Caco-2 (cell line): ENCODE measurements around the gene CACNB2. TPM values are rescaled to one million over a fixed set of nuclear protein-coding genes. Genes with fewer than 3 reads are reported as not detected.

Source experiments
- BruUV-seq: library from RNA; stranded (reverse); fragments of 400-500 nt; replicated peaks from 2 replicates; lab custom pipeline; 2021; lab: Mats Ljungman, UMichigan
- CTCF ChIA-PET: fragments of 300-600 bp; sonication (Branson Sonifier 250); formaldehyde crosslinking; loops from one replicate; lab custom pipeline; 2022; ENCODE audit warnings: antibody characterized with exemption; lab: Charles Lee
- POLR2A ChIA-PET: fragments of 300-600 bp; sonication (Branson Sonifier 250); formaldehyde crosslinking; loops from one replicate; lab custom pipeline; 2022; ENCODE audit warnings: antibody characterized with exemption; lab: Charles Lee
- DNase-seq, 2 experiments: peaks; one replicate each; pipeline versions ENCODE4 v3.0.0 to v3.0.0-alpha.2; 2020 to 2022
- H3K27me3 ChIP-seq: replicated peaks from 2 replicates; pipeline ENCODE4 v1.6.0; 2011; ENCODE audit warnings: low read length; ENCODE audit not compliant: control insufficient read depth, insufficient read depth
- H3K36me3 ChIP-seq: 2 replicates; pipeline ENCODE4 v1.5.1; 2011; ENCODE audit warnings: low read length; ENCODE audit not compliant: control insufficient read depth, insufficient read depth
- H3K4me1 ChIP-seq: fragments of 250-450 bp; sonication (Bioruptor Pico); 2 replicates; pipeline ENCODE4 v1.5.1; 2020; ENCODE audit warnings: mild to moderate bottlenecking
- H3K4me3 ChIP-seq: 2 replicates; pipeline ENCODE4 v1.5.1; 2011; ENCODE audit warnings: low read depth, mild to moderate bottlenecking, control low read depth, low read length
- H3K9me3 ChIP-seq: fragments of 250-450 bp; sonication (Bioruptor Pico); 2 replicates; pipeline ENCODE4 v1.5.1; 2020; ENCODE audit warnings: mild to moderate bottlenecking, moderate library complexity
- H3K27ac Mint-ChIP-seq: one replicate; pipeline ENCODE4 v1.8.0; 2022; ENCODE audit warnings: mixed read lengths; ENCODE audit not compliant: unreplicated experiment
- H3K27me3 Mint-ChIP-seq: one replicate; pipeline ENCODE4 v1.8.0; 2022; ENCODE audit warnings: mixed read lengths; ENCODE audit not compliant: insufficient read depth, unreplicated experiment
- H3K36me3 Mint-ChIP-seq: one replicate; pipeline ENCODE4 v1.8.0; 2022; ENCODE audit warnings: mild to moderate bottlenecking, mixed read lengths; ENCODE audit not compliant: insufficient read depth, unreplicated experiment
- H3K4me1 Mint-ChIP-seq: one replicate; pipeline ENCODE4 v1.8.0; 2022; ENCODE audit warnings: low read depth, mixed read lengths; ENCODE audit not compliant: unreplicated experiment
- H3K4me3 Mint-ChIP-seq: one replicate; pipeline ENCODE4 v1.8.0; 2022; ENCODE audit warnings: mild to moderate bottlenecking, moderate library complexity, mixed read lengths; ENCODE audit not compliant: unreplicated experiment
- H3K9me3 Mint-ChIP-seq: one replicate; pipeline ENCODE4 v1.8.0; 2022; ENCODE audit warnings: mixed read lengths; ENCODE audit not compliant: unreplicated experiment
- intact Hi-C: fragments of 100-400 bp; cut with micrococcal nuclease; formaldehyde crosslinking; loops from one replicate; pipeline ENCODE4 v1.10.0; 2022; ENCODE audit not compliant: unreplicated experiment
- total RNA-seq: library from RNA; stranded (reverse); gene quantifications from 2 replicates; pipeline ENCODE4 v1.2.3, GENCODE V29; 2022
- TF ChIP-seq, protein P1 (sequence below), 2 experiments: fragments of 200-600 bp in 1 of 2; IDR thresholded peaks; 1 replicate in 1 of 2; 2 replicates in 1 of 2; pipeline versions ENCODE4 v1.5.1 to v1.8.0; 2011 to 2022; ENCODE audit warnings: antibody characterized with exemption in 1 of 2, control low read depth in 1 of 2, inconsistent platforms in 1 of 2, low read depth in 1 of 2, low read length in 1 of 2, mild to moderate bottlenecking in 1 of 2, moderate library complexity in 1 of 2; ENCODE audit not compliant: insufficient read depth in 1 of 2, severe bottlenecking in 1 of 2, unreplicated experiment in 1 of 2

The CACNB2 gene
- total RNA-seq, 1 experiment from 2014 or later: 0.98 TPM

DNA sequence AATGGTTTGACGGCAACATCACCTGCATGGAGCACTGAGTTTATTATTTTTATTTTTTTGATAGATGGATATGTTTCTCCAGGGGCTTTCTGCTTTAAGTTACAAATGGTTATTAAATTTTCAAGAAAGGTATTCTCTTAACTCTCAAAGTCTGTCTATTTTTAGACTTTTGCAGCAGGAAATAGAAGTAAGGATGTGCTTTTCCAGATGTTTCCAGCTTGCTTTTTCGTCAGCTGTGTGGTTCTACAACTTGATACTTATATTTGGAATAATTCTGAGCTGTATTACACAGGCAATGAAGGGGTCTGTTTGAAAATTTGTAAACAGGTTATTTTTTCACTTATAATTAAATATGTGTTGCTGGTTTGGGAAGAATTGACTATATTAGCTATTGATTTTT is 69.0 kb downstream of the CACNB2 start:
- no TSS peak for BruUV-seq
- POLR2A ChIA-PET: no interaction called here
- intact Hi-C loops: no loop called here

GRCh38 chr10:18210711-18211110 is 70.5 kb downstream of the CACNB2 start:
- Histone ChIP-seq H3K4me1 (peaks cover 11% of the 10 kb centered on the region), H3K36me3 (no peaks in the 10 kb centered on the region), H3K9me3 (no peaks in the 10 kb centered on the region), H3K4me3 (no peak overlapping the region), H3K27me3 (no peaks in the 10 kb centered on the region; the same call in 1 of the 2 replicates)
- no peak overlapping the region for H3K27ac Mint-ChIP-seq
- no TSS peak for BruUV-seq
- ChIA-PET POLR2A (no interaction called here), CTCF (no interaction called here)
- TF ChIP-seq, protein P1, sequence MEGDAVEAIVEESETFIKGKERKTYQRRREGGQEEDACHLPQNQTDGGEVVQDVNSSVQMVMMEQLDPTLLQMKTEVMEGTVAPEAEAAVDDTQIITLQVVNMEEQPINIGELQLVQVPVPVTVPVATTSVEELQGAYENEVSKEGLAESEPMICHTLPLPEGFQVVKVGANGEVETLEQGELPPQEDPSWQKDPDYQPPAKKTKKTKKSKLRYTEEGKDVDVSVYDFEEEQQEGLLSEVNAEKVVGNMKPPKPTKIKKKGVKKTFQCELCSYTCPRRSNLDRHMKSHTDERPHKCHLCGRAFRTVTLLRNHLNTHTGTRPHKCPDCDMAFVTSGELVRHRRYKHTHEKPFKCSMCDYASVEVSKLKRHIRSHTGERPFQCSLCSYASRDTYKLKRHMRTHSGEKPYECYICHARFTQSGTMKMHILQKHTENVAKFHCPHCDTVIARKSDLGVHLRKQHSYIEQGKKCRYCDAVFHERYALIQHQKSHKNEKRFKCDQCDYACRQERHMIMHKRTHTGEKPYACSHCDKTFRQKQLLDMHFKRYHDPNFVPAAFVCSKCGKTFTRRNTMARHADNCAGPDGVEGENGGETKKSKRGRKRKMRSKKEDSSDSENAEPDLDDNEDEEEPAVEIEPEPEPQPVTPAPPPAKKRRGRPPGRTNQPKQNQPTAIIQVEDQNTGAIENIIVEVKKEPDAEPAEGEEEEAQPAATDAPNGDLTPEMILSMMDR (IDR thresholded peaks at IDR 0.05; ENCODE audit: insufficient read depth in 1 of 2, low read depth in 1 of 2, low read length in 1 of 2, severe bottlenecking in 1 of 2, unreplicated experiment in 1 of 2): no peak
- no peaks in the 10 kb centered on the region for H3K36me3 Mint-ChIP-seq
- intact Hi-C loops: no loop called here
- H3K27me3 Mint-ChIP-seq: peaks cover 8% of the 10 kb centered on the region
- no peak overlapping the region for H3K4me3 Mint-ChIP-seq
- H3K4me1 Mint-ChIP-seq: peaks cover 7% of the 10 kb centered on the region
- H3K9me3 Mint-ChIP-seq: no peaks in the 10 kb centered on the region
- DNase-seq: no peak

More for the DNA sequence above, 69.0 kb downstream of the CACNB2 start:
- peaks cover 7% of the 10 kb centered on the region for H3K4me1 Mint-ChIP-seq
- H3K9me3 Mint-ChIP-seq: no peaks in the 10 kb centered on the region
- Histone ChIP-seq H3K36me3 (no peaks in the 10 kb centered on the region), H3K4me3 (no peak overlapping the region), H3K4me1 (peaks cover 11% of the 10 kb centered on the region), H3K9me3 (no peaks in the 10 kb centered on the region), H3K27me3 (no peaks in the 10 kb centered on the region; the same call in 1 of the 2 replicates)
- TF ChIP-seq, protein P1 (IDR thresholded peaks at IDR 0.05; ENCODE audit: insufficient read depth in 1 of 2, low read depth in 1 of 2, low read length in 1 of 2, severe bottlenecking in 1 of 2, unreplicated experiment in 1 of 2): no peak
- no peak overlapping the region for H3K27ac Mint-ChIP-seq
- CTCF ChIA-PET: no interaction called here
- H3K4me3 Mint-ChIP-seq: no peak overlapping the region
- DNase-seq: no peak
- peaks cover 8% of the 10 kb centered on the region for H3K27me3 Mint-ChIP-seq
- no peaks in the 10 kb centered on the region for H3K36me3 Mint-ChIP-seq

DNA sequence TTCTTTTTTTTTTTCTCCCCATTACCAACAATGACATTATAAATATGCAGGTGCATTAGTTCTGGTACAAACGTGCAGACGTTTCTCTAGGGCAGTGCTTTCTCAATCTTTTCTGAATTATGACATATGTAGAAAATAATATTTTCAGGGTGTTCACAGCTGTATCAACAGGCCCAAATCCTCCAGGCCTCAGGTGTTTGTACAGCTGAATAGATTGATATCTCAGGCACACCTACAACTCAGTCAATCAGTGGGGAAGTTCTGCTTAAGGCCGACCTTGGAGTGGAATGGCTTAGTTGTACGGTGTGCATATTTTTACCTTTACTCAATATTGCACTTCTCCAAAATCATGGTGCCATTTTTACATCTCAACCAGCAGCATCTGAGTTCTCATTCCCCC is 71.6 kb downstream of the CACNB2 start:
- peaks cover 11% of the 10 kb centered on the region for H3K4me1 ChIP-seq
- ChIA-PET CTCF (no interaction called here), POLR2A (no interaction called here)
- Mint-ChIP-seq H3K36me3 (no peaks in the 10 kb centered on the region), H3K27ac (no peak overlapping the region), H3K4me1 (peaks cover 7% of the 10 kb centered on the region), H3K9me3 (no peaks in the 10 kb centered on the region), H3K4me3 (no peak overlapping the region), H3K27me3 (peaks cover 2% of the 10 kb centered on the region)
- intact Hi-C loops: no loop called here
- BruUV-seq: no TSS peak
- H3K36me3 ChIP-seq: no peaks in the 10 kb centered on the region
- no peak overlapping the region for H3K4me3 ChIP-seq
- TF ChIP-seq, protein P1 (IDR thresholded peaks at IDR 0.05; ENCODE audit: insufficient read depth in 1 of 2, low read depth in 1 of 2, low read length in 1 of 2, severe bottlenecking in 1 of 2, unreplicated experiment in 1 of 2): no peak
- DNase-seq: no peak
- no peaks in the 10 kb centered on the region; the same call in 1 of the 2 replicates for H3K27me3 ChIP-seq
- no peaks in the 10 kb centered on the region for H3K9me3 ChIP-seq
